ENCODE data around the gene DNAJC12. TPM values are rescaled to one million over a fixed set of nuclear protein-coding genes. Genes with fewer than 3 reads are reported as not detected.

Gene DNAJC12
- total RNA-seq, 2 experiments from 2014 or later: 12.8 to 19.4 TPM

DNA sequence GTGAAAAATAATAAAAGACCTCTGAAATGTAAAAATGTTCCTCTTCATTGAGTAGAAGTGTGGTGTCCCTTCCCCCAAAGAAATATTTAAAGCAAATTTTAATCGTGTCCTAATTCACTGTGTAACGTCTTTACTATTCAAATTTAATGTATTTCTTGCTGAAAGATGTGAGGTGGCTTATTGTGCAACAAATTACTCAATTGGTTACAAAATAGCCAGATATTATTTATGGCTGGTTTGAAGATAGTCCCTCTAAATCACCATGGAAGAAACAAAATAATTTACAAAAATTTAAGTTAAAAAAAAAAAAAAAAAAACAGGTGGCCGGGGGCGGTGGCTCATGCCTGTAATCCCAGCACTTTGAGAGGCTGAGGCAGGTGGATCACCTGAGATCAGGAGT lies 43.7 kb downstream of the DNAJC12 start:
- TF ChIP-seq, protein P1, sequence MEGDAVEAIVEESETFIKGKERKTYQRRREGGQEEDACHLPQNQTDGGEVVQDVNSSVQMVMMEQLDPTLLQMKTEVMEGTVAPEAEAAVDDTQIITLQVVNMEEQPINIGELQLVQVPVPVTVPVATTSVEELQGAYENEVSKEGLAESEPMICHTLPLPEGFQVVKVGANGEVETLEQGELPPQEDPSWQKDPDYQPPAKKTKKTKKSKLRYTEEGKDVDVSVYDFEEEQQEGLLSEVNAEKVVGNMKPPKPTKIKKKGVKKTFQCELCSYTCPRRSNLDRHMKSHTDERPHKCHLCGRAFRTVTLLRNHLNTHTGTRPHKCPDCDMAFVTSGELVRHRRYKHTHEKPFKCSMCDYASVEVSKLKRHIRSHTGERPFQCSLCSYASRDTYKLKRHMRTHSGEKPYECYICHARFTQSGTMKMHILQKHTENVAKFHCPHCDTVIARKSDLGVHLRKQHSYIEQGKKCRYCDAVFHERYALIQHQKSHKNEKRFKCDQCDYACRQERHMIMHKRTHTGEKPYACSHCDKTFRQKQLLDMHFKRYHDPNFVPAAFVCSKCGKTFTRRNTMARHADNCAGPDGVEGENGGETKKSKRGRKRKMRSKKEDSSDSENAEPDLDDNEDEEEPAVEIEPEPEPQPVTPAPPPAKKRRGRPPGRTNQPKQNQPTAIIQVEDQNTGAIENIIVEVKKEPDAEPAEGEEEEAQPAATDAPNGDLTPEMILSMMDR (conservative IDR thresholded peaks at IDR 0.05; ENCODE audit: low read length): no peak
- TF ChIP-seq EZH2phosphoT487 (IDR thresholded peaks at IDR 0.05; ENCODE audit: borderline replicate concordance, low read depth, low read length): no peak
- H3K9me2 ChIP-seq (ENCODE audit: insufficient read depth, low read length): no peaks in the 10 kb centered on the region
- peaks cover 13% of the 10 kb centered on the region for H3K4me1 ChIP-seq (ENCODE audit: insufficient read depth, low read length, poor library complexity, severe bottlenecking)
- no peak overlapping the region for H3K27ac ChIP-seq (ENCODE audit: low read depth, low read length, poor library complexity, severe bottlenecking)
- BruUV-seq (replicated peaks): no TSS peak
- no peaks in the 10 kb centered on the region for H3K9me3 ChIP-seq (ENCODE audit: low read length)
- intact Hi-C loops (cut with micrococcal nuclease; ENCODE audit: unreplicated experiment): no loop called here
- CTCF ChIA-PET (ENCODE audit: unreplicated experiment): no interaction called here
- H2AFZ ChIP-seq (ENCODE audit: low read length): no peak overlapping the region
- H3K4me3 ChIP-seq (ENCODE audit: low read depth, low read length, poor library complexity, severe bottlenecking): no peak overlapping the region
- no peaks in the 10 kb centered on the region for H3K79me2 ChIP-seq (ENCODE audit: insufficient read depth, low read depth, low read length)
- no peak for DNase-seq (ENCODE audit: low spot score)
- H3K36me3 ChIP-seq (ENCODE audit: insufficient read depth, low read length): no peaks in the 10 kb centered on the region
- no peak overlapping the region for H3K4me2 ChIP-seq (ENCODE audit: low read length)
- POLR2A ChIA-PET: interaction anchor here (0.5 to 1.1 kb wide), 4 partner anchors 11 to 837 kb away, joined by 3 to 4 read pairs (median 4); no protein-coding TSS in a partner anchor
- H4K20me1 ChIP-seq (ENCODE audit: insufficient read depth, low read length): no peaks in the 10 kb centered on the region

DNA sequence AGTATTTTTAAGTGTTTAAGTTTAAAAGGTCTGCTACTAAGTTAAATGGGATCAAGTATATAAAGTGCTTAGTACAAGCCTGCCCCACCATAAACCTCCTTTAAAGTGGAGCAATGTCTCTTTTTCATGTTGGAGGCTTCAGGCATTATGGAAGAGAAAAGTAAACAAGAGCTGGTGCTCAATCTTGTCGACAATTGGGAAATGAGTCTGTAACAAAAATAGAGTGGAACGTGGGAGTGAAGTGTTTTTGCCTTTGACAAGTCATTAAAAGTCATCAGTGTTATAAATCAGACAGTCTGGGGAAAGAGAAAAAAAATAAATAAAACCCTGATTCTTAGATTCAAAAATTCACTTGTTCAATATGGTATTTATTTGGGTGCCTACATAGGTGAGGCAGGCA lies 44.7 kb downstream of the DNAJC12 start:
- no peak for DNase-seq (ENCODE audit: low spot score)
- ChIA-PET CTCF (ENCODE audit: unreplicated experiment) (no interaction called here), POLR2A (interaction anchor here (0.6 kb wide), 1 partner anchor 55 kb away, joined by 3 read pairs; no protein-coding TSS in a partner anchor)
- TF ChIP-seq EZH2phosphoT487 (IDR thresholded peaks at IDR 0.05; ENCODE audit: borderline replicate concordance, low read depth, low read length): no peak
- TF ChIP-seq, protein P1 (conservative IDR thresholded peaks at IDR 0.05; ENCODE audit: low read length): no peak
- Histone ChIP-seq H3K4me2 (ENCODE audit: low read length) (no peak overlapping the region), H4K20me1 (ENCODE audit: insufficient read depth, low read length) (no peaks in the 10 kb centered on the region), H3K4me1 (ENCODE audit: insufficient read depth, low read length, poor library complexity, severe bottlenecking) (peaks cover 19% of the 10 kb centered on the region), H2AFZ (ENCODE audit: low read length) (no peak overlapping the region), H3K79me2 (ENCODE audit: insufficient read depth, low read depth, low read length) (no peaks in the 10 kb centered on the region), H3K9me2 (ENCODE audit: insufficient read depth, low read length) (no peaks in the 10 kb centered on the region), H3K9me3 (ENCODE audit: low read length) (no peaks in the 10 kb centered on the region), H3K4me3 (ENCODE audit: low read depth, low read length, poor library complexity, severe bottlenecking) (no peak overlapping the region), H3K27ac (ENCODE audit: low read depth, low read length, poor library complexity, severe bottlenecking) (no peak overlapping the region), H3K36me3 (ENCODE audit: insufficient read depth, low read length) (no peaks in the 10 kb centered on the region)
- intact Hi-C loops (cut with micrococcal nuclease; ENCODE audit: unreplicated experiment): no loop called here
- no TSS peak for BruUV-seq (replicated peaks)

DNA sequence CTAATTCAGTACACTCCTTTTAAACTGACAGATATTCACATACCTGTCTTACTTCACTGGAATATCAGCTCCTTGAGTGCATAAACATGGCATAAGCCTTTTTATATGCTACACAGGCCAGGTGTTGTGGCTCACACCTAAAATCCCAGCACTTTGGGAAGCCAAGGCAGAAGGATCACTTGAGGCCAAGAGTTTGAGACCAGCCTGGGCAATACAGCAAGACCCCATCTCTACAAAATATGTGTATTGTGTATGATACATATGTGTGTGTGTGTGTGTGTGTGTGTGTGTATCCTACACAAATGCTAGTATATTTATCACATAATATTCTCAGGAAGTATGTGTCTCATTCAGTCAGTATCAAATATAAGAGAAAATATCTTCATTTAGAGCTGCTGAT lies 45.3 kb downstream of the DNAJC12 start:
- Histone ChIP-seq H3K9me2 (ENCODE audit: insufficient read depth, low read length) (no peaks in the 10 kb centered on the region), H3K9me3 (ENCODE audit: low read length) (no peaks in the 10 kb centered on the region), H3K4me1 (ENCODE audit: insufficient read depth, low read length, poor library complexity, severe bottlenecking) (peaks cover 25% of the 10 kb centered on the region), H3K36me3 (ENCODE audit: insufficient read depth, low read length) (no peaks in the 10 kb centered on the region), H4K20me1 (ENCODE audit: insufficient read depth, low read length) (no peaks in the 10 kb centered on the region), H3K4me3 (ENCODE audit: low read depth, low read length, poor library complexity, severe bottlenecking) (no peak overlapping the region), H3K27ac (ENCODE audit: low read depth, low read length, poor library complexity, severe bottlenecking) (no peak overlapping the region), H3K79me2 (ENCODE audit: insufficient read depth, low read depth, low read length) (no peaks in the 10 kb centered on the region), H3K4me2 (ENCODE audit: low read length) (no peak overlapping the region), H2AFZ (ENCODE audit: low read length) (no peak overlapping the region)
- no TSS peak for BruUV-seq (replicated peaks)
- intact Hi-C loops (cut with micrococcal nuclease; ENCODE audit: unreplicated experiment): no loop called here
- DNase-seq (ENCODE audit: low spot score): no peak
- no peak for TF ChIP-seq EZH2phosphoT487 (IDR thresholded peaks at IDR 0.05; ENCODE audit: borderline replicate concordance, low read depth, low read length)
- TF ChIP-seq, protein P1 (conservative IDR thresholded peaks at IDR 0.05; ENCODE audit: low read length): no peak
- CTCF ChIA-PET (ENCODE audit: unreplicated experiment): no interaction called here
- POLR2A ChIA-PET: interaction anchor here (0.7 to 1.0 kb wide), 3 partner anchors 11 to 149 kb away, joined by 3 read pairs; no protein-coding TSS in a partner anchor

Data from OCI-LY7 (cell line).